SK-N-SH treated with all-trans-retinoic acid at 6 μM for 48 hours (cell line): ENCODE results near the gene CRMP1.

Source experiments
- ATAC-seq: fragments of 200-7000 bp; cut with Tn5 transposase; 3 replicates; pipeline ENCODE4 v1.9.1; 2020; ENCODE audit warnings: mild to moderate bottlenecking, moderate library complexity
- ARNTL ChIP-seq: fragments of 450-650 bp; formaldehyde crosslinking; IDR thresholded peaks from 2 replicates; pipeline ENCODE4 v1.5.0; 2020; ENCODE audit warnings: low read depth, mild to moderate bottlenecking, moderate library complexity, borderline replicate concordance
- BACH2 ChIP-seq: fragments of 250-450 bp; sonication (Bioruptor Pico); IDR thresholded peaks from 2 replicates; pipeline ENCODE4 v1.9.0; 2021; ENCODE audit warnings: mild to moderate bottlenecking, borderline replicate concordance
- CSDC2 ChIP-seq: fragments of 250-450 bp; sonication (Bioruptor Pico); IDR thresholded peaks from 2 replicates; pipeline ENCODE4 v1.5.0; 2020; ENCODE audit warnings: mild to moderate bottlenecking, moderate library complexity
- ESRRG ChIP-seq: fragments of 250-450 bp; sonication (Bioruptor Pico); IDR thresholded peaks from 2 replicates; pipeline ENCODE4 v1.6.1; 2021; ENCODE audit warnings: mild to moderate bottlenecking
- GLIS3 ChIP-seq: fragments of 250-450 bp; sonication (Bioruptor Pico); IDR thresholded peaks from 2 replicates; pipeline ENCODE4 v1.5.0; 2020; ENCODE audit warnings: mild to moderate bottlenecking, moderate library complexity
- ISL1 ChIP-seq: fragments of 250-450 bp; sonication (Bioruptor Pico); IDR thresholded peaks from 2 replicates; pipeline ENCODE4 v2.1.2; 2022; ENCODE audit warnings: mild to moderate bottlenecking, moderate library complexity
- OSR1 ChIP-seq: fragments of 250-450 bp; sonication (Bioruptor Pico); IDR thresholded peaks from 2 replicates; pipeline ENCODE4 v1.8.0; 2022; ENCODE audit warnings: moderate library complexity, mild to moderate bottlenecking, inconsistent platforms
- PPARA ChIP-seq: fragments of 250-450 bp; sonication (Bioruptor Pico); IDR thresholded peaks from 2 replicates; pipeline ENCODE4 v1.5.0; 2020; ENCODE audit warnings: mild to moderate bottlenecking, borderline replicate concordance
- RARB ChIP-seq: fragments of 250-450 bp; sonication (Bioruptor Pico); IDR thresholded peaks from 2 replicates; pipeline ENCODE4 v1.8.0; 2021; ENCODE audit warnings: mild to moderate bottlenecking, moderate library complexity
- SNAI2 ChIP-seq: fragments of 250-450 bp; sonication (Bioruptor Pico); IDR thresholded peaks from 2 replicates; pipeline ENCODE4 v1.5.0; 2020; ENCODE audit warnings: mild to moderate bottlenecking, moderate library complexity
- TCF4 ChIP-seq: fragments of 250-450 bp; sonication (Bioruptor Pico); IDR thresholded peaks from 2 replicates; pipeline ENCODE4 v1.8.0; 2021; ENCODE audit warnings: mild to moderate bottlenecking, moderate library complexity, borderline replicate concordance
- TOX ChIP-seq: fragments of 250-450 bp; sonication (Bioruptor Pico); IDR thresholded peaks from 2 replicates; pipeline ENCODE4 v1.8.0; 2021; ENCODE audit warnings: mild to moderate bottlenecking, moderate library complexity, borderline replicate concordance
- ZC3H10 ChIP-seq: fragments of 250-450 bp; sonication (Bioruptor Pico); IDR thresholded peaks from 2 replicates; pipeline ENCODE4 v1.5.1; 2021; ENCODE audit warnings: mild to moderate bottlenecking, moderate library complexity
- ZFP3 ChIP-seq: fragments of 250-450 bp; sonication (Bioruptor Pico); IDR thresholded peaks from 2 replicates; pipeline ENCODE4 v1.5.0; 2020; ENCODE audit warnings: mild to moderate bottlenecking, moderate library complexity
- ZNF565 ChIP-seq: fragments of 450-650 bp; formaldehyde crosslinking; conservative IDR thresholded peaks from 2 replicates; pipeline ENCODE4 v1.5.0; 2020; ENCODE audit warnings: low read depth, mild to moderate bottlenecking, moderate library complexity
- ZNF70 ChIP-seq: fragments of 450-650 bp; formaldehyde crosslinking; IDR thresholded peaks from 2 replicates; pipeline ENCODE4 v1.5.0; 2020; ENCODE audit warnings: mild to moderate bottlenecking, moderate library complexity
- ZNF8 ChIP-seq: fragments of 450-650 bp; formaldehyde crosslinking; IDR thresholded peaks from 2 replicates; pipeline ENCODE4 v1.5.0; 2020; ENCODE audit warnings: mild to moderate bottlenecking, moderate library complexity
- TF ChIP-seq, protein P1 (sequence below): fragments of 250-450 bp; sonication (Bioruptor Pico); IDR thresholded peaks from 2 replicates; pipeline ENCODE4 v1.5.1; 2020; ENCODE audit warnings: low read depth, mild to moderate bottlenecking, moderate library complexity
- TF ChIP-seq, protein P2 (sequence below): fragments of 250-450 bp; sonication (Bioruptor Pico); IDR thresholded peaks from 2 replicates; pipeline ENCODE4 v1.8.0; 2021; ENCODE audit warnings: low read depth, mild to moderate bottlenecking, moderate library complexity, borderline replicate concordance
- TF ChIP-seq, protein P3 (sequence below): fragments of 250-450 bp; sonication (Bioruptor Pico); IDR thresholded peaks from 2 replicates; pipeline ENCODE4 v1.5.1; 2021; ENCODE audit warnings: mild to moderate bottlenecking, moderate library complexity
- TF ChIP-seq, protein P4 (sequence below): fragments of 250-450 bp; sonication (Bioruptor Pico); IDR thresholded peaks from 2 replicates; pipeline ENCODE4 v1.8.0; 2020; ENCODE audit warnings: mild to moderate bottlenecking, moderate library complexity, borderline replicate concordance

CRMP1 gene

DNA sequence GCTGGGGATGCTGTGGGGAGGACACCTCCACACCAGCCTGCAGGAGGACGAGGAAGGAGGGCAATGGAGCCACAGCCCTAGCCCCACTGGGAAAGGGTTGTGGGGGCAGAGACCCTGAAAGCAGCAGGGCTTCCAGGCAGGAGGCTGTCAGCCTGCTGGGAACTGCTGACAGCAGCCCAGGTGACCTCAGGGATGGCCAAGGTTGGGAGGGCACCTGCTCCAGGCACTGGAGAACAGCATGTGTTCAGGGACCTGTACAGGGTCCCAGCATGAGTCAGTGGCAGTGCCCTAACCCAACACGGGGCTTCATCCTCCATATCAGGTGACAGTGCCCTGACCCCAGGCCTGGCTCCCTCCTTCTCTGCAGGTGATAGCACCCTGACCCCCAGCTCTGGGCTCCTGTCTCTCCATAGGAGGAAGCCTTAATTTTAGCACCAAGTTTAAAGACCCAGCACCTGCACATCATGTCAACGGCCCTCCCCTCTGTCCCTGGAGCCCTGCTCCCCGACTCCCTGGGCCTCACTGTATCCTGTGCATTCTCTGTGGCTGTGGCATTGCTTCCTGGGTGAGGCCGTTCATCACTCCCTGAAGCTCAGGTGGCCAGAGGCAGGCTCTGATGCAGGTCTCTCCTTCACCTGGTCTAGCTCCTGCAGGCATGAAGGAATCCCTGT lies 66.3 kb downstream of the CRMP1 start (continued):
- TF ChIP-seq SNAI2 (CRISPR knock-in tag) (no peak), TCF4 (CRISPR knock-in tag) (no peak)

DNA sequence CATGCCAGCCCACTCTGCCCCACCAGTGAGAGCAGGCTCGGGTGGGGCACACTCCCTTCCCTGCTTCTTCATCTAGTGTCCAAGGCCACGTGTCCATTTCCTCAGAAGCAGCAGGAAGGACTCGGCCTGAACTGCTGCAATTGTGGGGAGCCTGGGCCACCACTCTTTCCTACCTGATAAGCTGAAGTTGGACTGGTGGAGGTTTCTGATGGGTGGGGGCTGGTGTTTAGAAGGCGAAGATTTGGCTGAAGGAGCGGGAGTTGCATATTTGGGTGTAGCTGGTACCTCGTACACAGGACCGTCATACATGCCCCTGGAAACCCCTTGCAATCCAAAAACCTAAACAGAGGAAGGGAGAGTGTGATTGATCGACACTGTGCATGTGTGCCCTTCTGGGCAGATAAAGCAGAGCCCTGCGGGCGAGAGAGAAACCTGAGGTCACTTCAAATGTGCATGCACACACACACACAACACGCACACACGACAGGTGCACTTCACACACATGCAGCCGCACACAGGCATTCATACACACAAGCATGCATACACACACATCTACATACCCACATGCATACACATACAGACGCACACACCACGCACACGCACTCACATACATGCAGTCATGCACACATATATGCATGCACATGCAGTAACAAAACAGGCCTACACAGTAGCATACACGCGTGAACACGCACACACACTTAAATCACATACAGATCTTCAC lies 67.4 kb downstream of the CRMP1 start:
- TF ChIP-seq, protein P1, sequence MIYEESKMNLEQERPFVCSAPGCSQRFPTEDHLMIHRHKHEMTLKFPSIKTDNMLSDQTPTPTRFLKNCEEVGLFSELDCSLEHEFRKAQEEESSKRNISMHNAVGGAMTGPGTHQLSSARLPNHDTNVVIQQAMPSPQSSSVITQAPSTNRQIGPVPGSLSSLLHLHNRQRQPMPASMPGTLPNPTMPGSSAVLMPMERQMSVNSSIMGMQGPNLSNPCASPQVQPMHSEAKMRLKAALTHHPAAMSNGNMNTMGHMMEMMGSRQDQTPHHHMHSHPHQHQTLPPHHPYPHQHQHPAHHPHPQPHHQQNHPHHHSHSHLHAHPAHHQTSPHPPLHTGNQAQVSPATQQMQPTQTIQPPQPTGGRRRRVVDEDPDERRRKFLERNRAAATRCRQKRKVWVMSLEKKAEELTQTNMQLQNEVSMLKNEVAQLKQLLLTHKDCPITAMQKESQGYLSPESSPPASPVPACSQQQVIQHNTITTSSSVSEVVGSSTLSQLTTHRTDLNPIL (CRISPR knock-in tag) = no peak
- no peak for TF ChIP-seq ZNF8
- no peak for TF ChIP-seq ZNF70
- no peak for TF ChIP-seq TOX (CRISPR knock-in tag)
- TF ChIP-seq, protein P2, sequence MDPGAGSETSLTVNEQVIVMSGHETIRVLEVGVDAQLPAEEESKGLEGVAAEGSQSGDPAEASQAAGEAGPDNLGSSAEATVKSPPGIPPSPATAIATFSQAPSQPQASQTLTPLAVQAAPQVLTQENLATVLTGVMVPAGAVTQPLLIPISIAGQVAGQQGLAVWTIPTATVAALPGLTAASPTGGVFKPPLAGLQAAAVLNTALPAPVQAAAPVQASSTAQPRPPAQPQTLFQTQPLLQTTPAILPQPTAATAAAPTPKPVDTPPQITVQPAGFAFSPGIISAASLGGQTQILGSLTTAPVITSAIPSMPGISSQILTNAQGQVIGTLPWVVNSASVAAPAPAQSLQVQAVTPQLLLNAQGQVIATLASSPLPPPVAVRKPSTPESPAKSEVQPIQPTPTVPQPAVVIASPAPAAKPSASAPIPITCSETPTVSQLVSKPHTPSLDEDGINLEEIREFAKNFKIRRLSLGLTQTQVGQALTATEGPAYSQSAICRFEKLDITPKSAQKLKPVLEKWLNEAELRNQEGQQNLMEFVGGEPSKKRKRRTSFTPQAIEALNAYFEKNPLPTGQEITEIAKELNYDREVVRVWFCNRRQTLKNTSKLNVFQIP (CRISPR knock-in tag) = no peak
- no peak for TF ChIP-seq RARB (CRISPR knock-in tag)
- TF ChIP-seq GLIS3 (CRISPR knock-in tag) = no peak
- TF ChIP-seq ISL1 = no peak
- TF ChIP-seq ZFP3 (CRISPR knock-in tag) = no peak
- no peak for TF ChIP-seq CSDC2 (CRISPR knock-in tag)
- TF ChIP-seq ESRRG (CRISPR knock-in tag) = no peak
- no peak for TF ChIP-seq ZNF565 (CRISPR knock-in tag)
- TF ChIP-seq, protein P3, sequence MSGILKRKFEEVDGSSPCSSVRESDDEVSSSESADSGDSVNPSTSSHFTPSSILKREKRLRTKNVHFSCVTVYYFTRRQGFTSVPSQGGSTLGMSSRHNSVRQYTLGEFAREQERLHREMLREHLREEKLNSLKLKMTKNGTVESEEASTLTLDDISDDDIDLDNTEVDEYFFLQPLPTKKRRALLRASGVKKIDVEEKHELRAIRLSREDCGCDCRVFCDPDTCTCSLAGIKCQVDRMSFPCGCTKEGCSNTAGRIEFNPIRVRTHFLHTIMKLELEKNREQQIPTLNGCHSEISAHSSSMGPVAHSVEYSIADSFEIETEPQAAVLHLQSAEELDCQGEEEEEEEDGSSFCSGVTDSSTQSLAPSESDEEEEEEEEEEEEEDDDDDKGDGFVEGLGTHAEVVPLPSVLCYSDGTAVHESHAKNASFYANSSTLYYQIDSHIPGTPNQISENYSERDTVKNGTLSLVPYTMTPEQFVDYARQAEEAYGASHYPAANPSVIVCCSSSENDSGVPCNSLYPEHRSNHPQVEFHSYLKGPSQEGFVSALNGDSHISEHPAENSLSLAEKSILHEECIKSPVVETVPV (CRISPR knock-in tag) = no peak
- TF ChIP-seq, protein P4, sequence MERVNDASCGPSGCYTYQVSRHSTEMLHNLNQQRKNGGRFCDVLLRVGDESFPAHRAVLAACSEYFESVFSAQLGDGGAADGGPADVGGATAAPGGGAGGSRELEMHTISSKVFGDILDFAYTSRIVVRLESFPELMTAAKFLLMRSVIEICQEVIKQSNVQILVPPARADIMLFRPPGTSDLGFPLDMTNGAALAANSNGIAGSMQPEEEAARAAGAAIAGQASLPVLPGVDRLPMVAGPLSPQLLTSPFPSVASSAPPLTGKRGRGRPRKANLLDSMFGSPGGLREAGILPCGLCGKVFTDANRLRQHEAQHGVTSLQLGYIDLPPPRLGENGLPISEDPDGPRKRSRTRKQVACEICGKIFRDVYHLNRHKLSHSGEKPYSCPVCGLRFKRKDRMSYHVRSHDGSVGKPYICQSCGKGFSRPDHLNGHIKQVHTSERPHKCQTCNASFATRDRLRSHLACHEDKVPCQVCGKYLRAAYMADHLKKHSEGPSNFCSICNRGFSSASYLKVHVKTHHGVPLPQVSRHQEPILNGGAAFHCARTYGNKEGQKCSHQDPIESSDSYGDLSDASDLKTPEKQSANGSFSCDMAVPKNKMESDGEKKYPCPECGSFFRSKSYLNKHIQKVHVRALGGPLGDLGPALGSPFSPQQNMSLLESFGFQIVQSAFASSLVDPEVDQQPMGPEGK (CRISPR knock-in tag) = no peak
- no peak for TF ChIP-seq BACH2 (CRISPR knock-in tag)
- TF ChIP-seq ARNTL = no peak
- TF ChIP-seq ZC3H10 (CRISPR knock-in tag) = no peak
- ATAC-seq = no peak

DNA sequence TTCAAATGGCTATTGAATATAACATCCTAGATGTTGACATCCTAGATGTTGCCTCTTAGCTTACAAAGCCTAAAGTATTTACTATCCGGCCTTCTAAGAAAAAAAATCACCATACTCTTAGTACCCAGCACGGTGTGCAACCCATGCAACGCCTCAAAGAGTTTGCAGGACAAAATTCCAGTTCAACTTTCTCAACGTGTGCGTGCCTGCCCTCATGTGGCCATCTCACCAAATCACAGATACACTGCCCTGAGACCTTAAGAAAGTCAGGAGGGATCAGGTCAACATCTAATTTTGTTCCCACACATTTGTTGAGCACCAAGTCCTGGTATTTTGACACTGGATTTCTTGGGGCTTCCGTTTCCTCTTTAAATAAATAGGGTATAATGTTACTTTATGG lies 68.3 kb downstream of the CRMP1 start:
- TF ChIP-seq, protein P3 (CRISPR knock-in tag) = no peak
- no peak for TF ChIP-seq TOX (CRISPR knock-in tag)
- no peak for TF ChIP-seq GLIS3 (CRISPR knock-in tag)
- no peak for TF ChIP-seq ZC3H10 (CRISPR knock-in tag)
- TF ChIP-seq ZFP3 (CRISPR knock-in tag) = no peak
- no peak for TF ChIP-seq ARNTL
- no peak for TF ChIP-seq ESRRG (CRISPR knock-in tag)
- no peak for TF ChIP-seq ZNF565 (CRISPR knock-in tag)
- no peak for TF ChIP-seq PPARA (CRISPR knock-in tag)
- TF ChIP-seq OSR1 (CRISPR knock-in tag) = no peak
- ATAC-seq = peak; percentile 63
